Chondrocyte (in vitro differentiated cells): ENCODE measurements around the gene MUTYH. TPM values are rescaled to one million over a fixed set of nuclear protein-coding genes. Genes with fewer than 3 reads are reported as not detected.

Experiments used
- DNase-seq: peaks from one replicate; pipeline ENCODE4 v3.0.0; 2021; ENCODE audit warnings: mixed read lengths, low spot score
- H3K27ac Mint-ChIP-seq: one replicate; pipeline ENCODE4 v1.8.0; 2021; ENCODE audit warnings: mild to moderate bottlenecking, moderate library complexity, mixed read lengths; ENCODE audit not compliant: unreplicated experiment
- H3K27me3 Mint-ChIP-seq: 2 replicates; pipeline ENCODE4 v1.8.0; 2021; ENCODE audit warnings: low read depth, mixed read lengths
- H3K36me3 Mint-ChIP-seq: 2 replicates; pipeline ENCODE4 v1.8.0; 2021; ENCODE audit warnings: low read depth, mixed read lengths
- H3K4me1 Mint-ChIP-seq: 2 replicates; pipeline ENCODE4 v1.8.0; 2021; ENCODE audit warnings: low read depth, mild to moderate bottlenecking, mixed read lengths
- H3K4me3 Mint-ChIP-seq: one replicate; pipeline ENCODE4 v1.8.0; 2021; ENCODE audit warnings: mild to moderate bottlenecking, moderate library complexity, mixed read lengths; ENCODE audit not compliant: unreplicated experiment
- H3K9me3 Mint-ChIP-seq: 2 replicates; pipeline ENCODE4 v1.8.0; 2021; ENCODE audit warnings: low read depth, mixed read lengths
- total RNA-seq: library from RNA; stranded (reverse); gene quantifications from 3 replicates; pipeline ENCODE4 v1.2.1, GENCODE V29; 2021
- TF ChIP-seq, protein P1 (sequence below): fragments of 200-600 bp; sonication (generic); IDR thresholded peaks from 2 replicates; pipeline ENCODE4 v1.5.0; 2021; ENCODE audit warnings: antibody characterized with exemption, mild to moderate bottlenecking, moderate library complexity

The MUTYH gene
- total RNA-seq, 1 donor from 2014 or later, result 12.8 TPM

- no peak for DNase-seq
- peaks cover 17% of the 10 kb centered on the region for H3K9me3 Mint-ChIP-seq
- TF ChIP-seq, protein P1, sequence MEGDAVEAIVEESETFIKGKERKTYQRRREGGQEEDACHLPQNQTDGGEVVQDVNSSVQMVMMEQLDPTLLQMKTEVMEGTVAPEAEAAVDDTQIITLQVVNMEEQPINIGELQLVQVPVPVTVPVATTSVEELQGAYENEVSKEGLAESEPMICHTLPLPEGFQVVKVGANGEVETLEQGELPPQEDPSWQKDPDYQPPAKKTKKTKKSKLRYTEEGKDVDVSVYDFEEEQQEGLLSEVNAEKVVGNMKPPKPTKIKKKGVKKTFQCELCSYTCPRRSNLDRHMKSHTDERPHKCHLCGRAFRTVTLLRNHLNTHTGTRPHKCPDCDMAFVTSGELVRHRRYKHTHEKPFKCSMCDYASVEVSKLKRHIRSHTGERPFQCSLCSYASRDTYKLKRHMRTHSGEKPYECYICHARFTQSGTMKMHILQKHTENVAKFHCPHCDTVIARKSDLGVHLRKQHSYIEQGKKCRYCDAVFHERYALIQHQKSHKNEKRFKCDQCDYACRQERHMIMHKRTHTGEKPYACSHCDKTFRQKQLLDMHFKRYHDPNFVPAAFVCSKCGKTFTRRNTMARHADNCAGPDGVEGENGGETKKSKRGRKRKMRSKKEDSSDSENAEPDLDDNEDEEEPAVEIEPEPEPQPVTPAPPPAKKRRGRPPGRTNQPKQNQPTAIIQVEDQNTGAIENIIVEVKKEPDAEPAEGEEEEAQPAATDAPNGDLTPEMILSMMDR, result no peak
These were observed 57.9 kb downstream of the MUTYH start for GRCh38 chr1:45282351-45282750.

More at GRCh38 chr1:45282351-45282750, 57.9 kb downstream of the MUTYH start:
- Mint-ChIP-seq H3K4me3 (no peak overlapping the region), H3K27me3 (peaks cover 8% of the 10 kb centered on the region), H3K27ac (no peak overlapping the region), H3K36me3 (peaks cover 3% of the 10 kb centered on the region), H3K4me1 (no peaks in the 10 kb centered on the region)

Other genes starting within 250 kb of the MUTYH start
- 0.51 to 1.1 TPM (median 1.0 TPM) in 3 replicates for gene ZSWIM5, start 133.8 kb downstream of the MUTYH start, total RNA-seq
- 0.34 to 1.0 TPM (median 0.49 TPM) in 3 replicates for gene HPDL, start 13.5 kb downstream of the MUTYH start, total RNA-seq
- 5.2 to 6.2 TPM (median 5.5 TPM) in 3 replicates for gene TOE1, start 270 bp downstream of the MUTYH start, total RNA-seq
- 1.3 to 2.7 TPM (median 1.6 TPM) in 3 replicates for gene TESK2, start 150.7 kb upstream of the MUTYH start, total RNA-seq
- 1.6 to 2.0 TPM (median 1.8 TPM) in 3 replicates for gene CCDC163, start 159.6 kb upstream of the MUTYH start, total RNA-seq
- gene MMACHC, start 159.9 kb upstream of the MUTYH start, total RNA-seq, result 4.6 to 8.9 TPM (median 5.9 TPM) in 3 replicates
- 291 to 523 TPM (median 297 TPM) in 3 replicates for gene PRDX1, start 181.4 kb upstream of the MUTYH start, total RNA-seq
- 154 to 206 TPM (median 167 TPM) in 3 replicates for gene AKR1A1, start 210.4 kb upstream of the MUTYH start, total RNA-seq
- gene NASP, start 243.6 kb upstream of the MUTYH start, total RNA-seq, result 38.9 to 76.9 TPM (median 42.3 TPM) in 3 replicates